Glomerular endothelial cell (primary cell): ENCODE results near the gene SLC25A43. TPM values are rescaled to one million over a fixed set of nuclear protein-coding genes. Genes with fewer than 3 reads are reported as not detected.
"Not testable (repeated sequence)": the region's sequence is repeated elsewhere in the genome, so short reads cannot be mapped to it uniquely, and the experiment has no call there.

Source experiments
- DNase-seq: peaks from one replicate; pipeline ENCODE4 v3.0.0-alpha.2; 2011; ENCODE audit warnings: low read depth, low spot score; ENCODE audit errors: extremely low read depth
- total RNA-seq: library from RNA; depleted of rRNA; stranded (reverse); fragments of >200 nt; gene quantifications from 2 replicates; pipeline ENCODE4 v1.2.3, GENCODE V29; 2015

Gene SLC25A43
- total RNA-seq, 1 donor from 2014 or later: 24.4 TPM

DNA sequence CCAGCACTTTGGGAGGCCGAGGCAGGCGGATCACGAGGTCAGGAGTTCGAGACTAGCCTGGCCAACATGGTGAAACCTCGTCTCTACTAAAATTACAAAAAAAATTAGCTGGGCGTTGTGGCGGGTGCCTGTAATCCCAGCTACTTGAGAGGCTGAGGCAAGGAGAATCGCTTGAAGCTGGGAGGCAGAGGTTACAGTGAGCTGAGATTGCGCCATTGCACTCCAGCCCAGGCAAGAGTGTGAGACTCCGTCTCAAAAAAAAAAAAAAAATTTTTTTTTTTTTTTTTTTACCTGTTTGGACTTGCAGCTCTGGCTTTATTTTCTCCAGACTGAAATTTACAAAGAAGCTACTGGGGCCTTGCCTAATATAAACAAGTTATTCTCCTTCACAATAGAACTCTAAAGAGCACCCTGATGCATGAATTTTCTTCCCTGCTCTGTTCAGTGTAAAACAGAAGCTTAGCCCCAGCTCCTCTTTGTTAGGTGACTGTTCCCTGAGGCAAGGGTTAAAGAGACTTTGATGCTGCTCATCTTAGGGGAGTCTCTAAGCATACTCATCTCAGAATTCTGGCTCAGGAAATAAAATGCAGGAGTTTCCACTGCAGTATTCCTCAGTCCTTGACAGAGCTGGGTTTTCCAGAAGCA, 94.8 kb downstream of the SLC25A43 start:
- DNase-seq: not testable (repeated sequence)

DNA sequence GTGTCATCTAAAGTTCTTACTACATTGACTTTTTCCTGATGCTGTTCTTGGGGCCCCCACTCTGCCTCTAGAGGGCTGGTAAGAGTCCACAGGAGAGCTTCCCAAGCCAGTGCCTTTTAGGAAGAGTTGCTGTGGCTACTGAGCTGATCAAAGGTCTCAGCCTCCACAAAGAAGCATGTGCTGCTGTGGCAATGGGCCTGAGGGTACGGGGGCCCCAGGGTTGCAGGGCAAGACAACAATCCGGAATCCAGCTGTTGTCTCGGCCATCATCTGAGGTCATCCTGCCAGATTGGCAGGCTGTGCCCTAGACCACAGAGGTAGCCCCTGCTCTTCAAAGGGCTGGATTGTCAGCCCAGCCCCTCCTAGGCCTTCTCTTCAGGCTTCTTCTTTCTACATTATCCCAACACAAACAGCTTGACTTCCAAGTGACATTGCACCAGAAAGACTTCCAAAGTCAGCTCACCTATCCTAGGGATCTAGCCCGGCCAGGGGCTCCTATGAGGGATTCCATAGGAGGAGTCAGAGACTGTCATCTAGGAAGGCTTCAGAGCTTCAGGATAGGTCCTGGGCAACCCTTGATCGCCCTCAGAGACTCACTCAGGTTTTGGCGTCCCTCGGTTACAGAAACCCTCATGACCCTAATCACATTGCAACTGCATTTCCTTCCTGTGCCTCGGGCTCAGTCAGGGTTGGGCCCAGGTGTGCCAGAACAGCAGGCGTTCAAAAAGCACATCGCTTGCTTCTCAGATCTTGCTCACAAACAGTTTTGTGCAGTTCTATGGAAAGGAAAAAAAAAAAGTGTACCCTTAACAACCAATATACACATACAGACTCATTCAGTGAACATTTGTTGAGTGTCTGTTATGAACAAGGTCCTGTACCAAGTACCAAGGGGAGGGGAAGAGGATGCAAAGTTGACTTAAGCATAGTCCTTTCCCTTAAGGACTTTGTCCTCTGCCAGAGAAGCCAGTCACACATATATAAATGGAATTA, 96.9 kb downstream of the SLC25A43 start:
- DNase-seq: no peak

DNA sequence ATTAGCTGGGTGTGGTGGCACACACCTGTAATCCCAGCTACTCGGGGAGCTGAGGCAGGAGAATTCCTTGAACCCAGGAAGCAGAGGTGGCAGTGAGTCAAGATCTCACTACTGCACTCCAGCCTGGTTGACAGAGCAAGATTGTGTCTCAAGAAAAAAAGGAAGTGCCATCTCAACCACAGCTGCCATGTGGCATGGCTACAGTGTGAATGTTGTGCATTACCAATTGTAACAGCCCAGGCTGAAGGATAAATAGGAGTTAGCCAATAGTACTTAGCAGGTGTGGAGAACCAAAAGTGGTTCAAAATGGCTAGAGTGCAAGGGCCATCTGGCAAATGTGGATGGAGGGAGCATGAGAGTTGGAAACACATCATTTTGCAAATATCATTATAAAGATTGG, 98.0 kb downstream of the SLC25A43 start:
- DNase-seq: no peak

DNA sequence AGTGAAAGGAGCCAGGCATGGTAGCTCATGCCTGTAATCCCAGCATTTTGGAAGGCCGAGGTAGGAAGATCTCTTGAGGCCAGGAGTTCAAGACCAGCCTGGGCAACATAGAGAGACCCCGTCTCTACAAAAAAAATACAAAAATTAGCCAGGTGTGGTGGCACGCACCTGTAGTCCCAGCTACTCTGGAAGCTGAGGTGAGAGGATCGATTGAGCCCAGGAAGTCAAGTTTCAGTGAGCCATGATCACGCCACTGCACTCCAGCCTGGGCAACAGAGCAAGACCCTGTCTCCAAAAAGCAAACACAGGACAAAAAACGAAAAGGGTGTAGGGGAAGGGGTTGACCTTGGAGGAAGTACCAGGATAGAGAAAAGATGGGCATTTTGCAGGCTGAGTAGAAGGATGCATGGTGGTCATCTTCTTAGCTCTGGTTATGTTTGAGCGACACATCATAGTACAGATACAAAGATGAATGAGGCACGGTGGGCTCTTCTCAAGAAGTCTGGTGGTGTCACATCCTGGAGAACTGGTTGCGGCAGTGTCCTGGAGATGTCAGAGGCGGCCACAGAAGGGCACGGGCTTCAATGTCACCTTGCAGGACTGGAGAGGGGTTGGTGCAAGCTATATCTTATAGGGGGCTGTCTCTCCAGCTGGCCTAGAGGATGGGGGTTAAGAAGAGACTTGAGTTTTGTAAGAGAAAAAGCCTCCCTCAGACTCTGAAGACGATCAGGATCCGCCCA, 101.1 kb downstream of the SLC25A43 start:
- no peak for DNase-seq

DNA sequence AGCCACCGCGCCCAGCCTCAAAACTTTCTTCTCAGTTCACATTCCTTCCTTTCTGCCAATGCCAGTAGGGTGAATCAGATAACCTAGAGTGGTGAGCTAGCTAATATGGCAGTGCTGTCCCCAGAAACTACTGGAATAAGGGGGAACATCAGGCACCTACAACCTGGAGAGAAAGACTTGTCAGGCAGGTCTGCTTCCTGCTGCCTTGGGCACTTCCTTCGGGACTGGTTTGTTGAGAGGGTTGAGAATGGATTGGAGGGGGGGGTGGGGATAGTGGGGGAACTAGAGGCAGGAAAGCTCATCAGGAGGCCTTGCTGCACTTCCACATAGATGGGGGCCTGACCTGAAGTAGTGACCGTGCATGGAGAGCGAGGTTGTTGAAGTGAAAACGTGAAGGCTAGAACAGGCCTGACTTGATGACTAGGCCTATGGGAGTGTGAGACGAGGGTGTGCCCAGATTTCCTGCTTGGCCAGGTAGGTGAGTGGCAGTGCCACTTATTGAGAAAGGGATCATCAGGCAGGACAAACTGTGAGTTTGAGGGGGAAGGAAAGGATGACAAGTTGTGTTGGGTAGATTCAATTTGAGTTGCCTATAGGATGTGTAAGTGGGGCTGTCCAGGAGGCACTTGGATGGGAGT, 102.5 kb downstream of the SLC25A43 start:
- no peak for DNase-seq

DNA sequence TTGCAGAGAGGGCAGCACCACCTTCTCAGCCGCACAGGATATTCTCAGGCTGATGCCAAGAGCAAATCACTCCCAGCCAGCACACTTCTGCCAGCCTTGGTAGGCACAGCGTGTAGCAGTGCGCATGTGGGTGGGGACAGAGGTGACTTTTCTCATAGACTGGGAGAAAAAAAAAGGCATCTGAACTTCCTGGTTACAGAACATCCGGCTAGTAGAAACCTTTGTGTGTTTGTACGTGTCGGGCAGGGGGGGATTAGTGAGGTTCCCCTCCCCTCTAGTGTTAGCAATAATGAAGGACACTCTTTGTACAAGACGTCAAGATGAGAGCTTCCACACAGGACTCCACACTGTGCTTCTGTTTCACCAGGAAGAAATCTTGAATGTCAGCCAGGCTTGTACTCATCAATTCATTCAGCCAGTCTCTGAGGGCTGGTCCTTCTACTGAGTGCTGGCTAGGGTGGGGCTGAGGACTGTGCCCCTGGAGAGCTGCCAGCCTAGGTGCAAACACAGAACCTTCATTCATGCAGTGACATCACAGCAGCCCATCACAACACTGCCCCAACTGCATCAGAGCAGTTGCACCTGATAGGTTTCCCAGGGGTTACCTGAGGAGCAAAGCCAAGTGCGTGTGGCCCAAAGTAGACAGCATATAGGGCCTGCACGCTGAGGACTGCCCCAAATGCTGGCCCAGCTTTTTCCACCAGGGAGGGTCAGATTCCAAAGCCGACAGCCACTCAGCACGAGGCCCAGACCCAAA, 103.8 kb downstream of the SLC25A43 start:
- DNase-seq: no peak

DNA sequence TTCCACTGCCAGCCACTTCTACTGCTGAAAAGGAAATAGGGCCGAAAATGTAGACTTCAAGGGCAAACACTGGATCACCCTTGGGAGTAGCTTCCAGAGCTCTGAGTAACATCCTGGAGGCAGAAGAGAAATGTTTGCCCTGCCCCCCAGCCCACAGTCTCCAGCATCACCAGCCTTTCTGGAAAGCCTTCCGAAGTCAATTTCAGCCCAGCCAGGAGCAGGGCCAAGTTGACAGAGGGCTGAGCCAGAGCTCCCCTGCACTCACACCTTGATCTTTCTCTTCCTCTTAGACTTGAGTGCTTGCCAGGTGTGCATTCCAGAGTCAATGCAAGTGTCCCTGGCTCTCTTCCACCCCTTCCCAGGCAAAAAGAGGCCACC, 104.3 kb downstream of the SLC25A43 start:
- peak; percentile 22 for DNase-seq

Other genes with a start within 250 kb of the SLC25A43 start
- gene PGRMC1, start 163.1 kb upstream of the SLC25A43 start, total RNA-seq: 56.4 and 57.1 TPM in 2 replicates
- gene SLC25A5, start 69.1 kb downstream of the SLC25A43 start, total RNA-seq: 282 and 348 TPM in 2 replicates
- gene STEEP1, start 166.1 kb downstream of the SLC25A43 start, total RNA-seq: 24.2 and 29.6 TPM in 2 replicates
- 45.4 and 52.7 TPM in 2 replicates for gene UBE2A, start 175.2 kb downstream of the SLC25A43 start, total RNA-seq
- gene NKRF, start 207.1 kb downstream of the SLC25A43 start, total RNA-seq: 5.2 and 8.9 TPM in 2 replicates